Sigmoid colon (tissue), 4 donors: ENCODE results near the gene EFHC2.
"Not testable (repeated sequence)": the region's sequence is repeated elsewhere in the genome, so short reads cannot be mapped to it uniquely, and the experiment has no call there.

Source experiments
- CTCF ChIP-seq, 4 experiments: fragments of 450-650 bp in 3 of 4; fragments of 200-600 bp in 1 of 4; IDR thresholded peaks; one replicate each; pipeline ENCODE4 v1.5.1; 2016 to 2019; ENCODE audit warnings: antibody characterized with exemption in 4 of 4, mild to moderate bottlenecking in 3 of 4, moderate library complexity in 2 of 4
- EP300 ChIP-seq, 4 donors: sonication (generic); formaldehyde crosslinking; IDR thresholded peaks; one replicate each; pipeline ENCODE4 v1.6.1; 2017; ENCODE audit warnings: antibody characterized with exemption in 4 of 4
- POLR2A ChIP-seq, 2 donors: fragments of 450-650 bp; IDR thresholded peaks; one replicate each; pipeline ENCODE4 v1.6.1; 2016; ENCODE audit warnings: antibody characterized with exemption in 2 of 2, mild to moderate bottlenecking in 2 of 2, moderate library complexity in 2 of 2
- POLR2AphosphoS5 ChIP-seq, 4 donors: sonication (generic); formaldehyde crosslinking; IDR thresholded peaks; one replicate each; pipeline ENCODE4 v1.6.1; 2017; ENCODE audit warnings: antibody characterized with exemption in 4 of 4

GRCh38 chrX:44255742-44256141 is 87.7 kb downstream of the EFHC2 start:
- not testable (repeated sequence) for TF ChIP-seq POLR2A, CTCF, POLR2AphosphoS5, EP300 (IDR thresholded peaks at IDR 0.05)
